SK-N-SH (cell line): Measurements from ENCODE around the gene GLRA3. TPM values are rescaled to one million over a fixed set of nuclear protein-coding genes. Genes with fewer than 3 reads are reported as not detected.

Experiments
- CTCF ChIA-PET: fragments of 300-600, 350-600 bp; formaldehyde crosslinking; extraction: SDS; loops from one replicate; lab custom pipeline; 2021; lab: Yijun Ruan, JAX
- POLR2A ChIA-PET: fragments of 350-600 bp; sonication (Branson Sonifier 250); formaldehyde crosslinking; extraction: SDS; loops from one replicate; lab custom pipeline; 2020; ENCODE audit warnings: antibody characterized with exemption, inconsistent platforms; lab: Yijun Ruan, JAX
- DNase-seq: peaks from one replicate; pipeline ENCODE4 v3.0.0; 2012
- H2AFZ ChIP-seq: fragments of 200-600 bp; sonication (generic); 2 replicates; pipeline ENCODE4 v1.8.1; 2016; ENCODE audit warnings: antibody characterized with exemption, mild to moderate bottlenecking, low read depth
- H3F3A ChIP-seq: fragments of 200-600 bp; sonication (generic); replicated peaks from 2 replicates; pipeline ENCODE3; 2016; ENCODE audit warnings: antibody characterized with exemption, mild to moderate bottlenecking; ENCODE audit not compliant: insufficient read depth
- H3K27ac ChIP-seq, 2 experiments: fragments of 200-500 bp in 1 of 2; fragments of 200-600 bp in 1 of 2; sonication (Bioruptor generic) in 1 of 2; sonication (generic), shearing (Covaris generic) in 1 of 2; 2 replicates each; pipeline versions ENCODE4 v1.5.1 to v1.6.1; 2014 to 2016; ENCODE audit warnings: low read depth in 2 of 2, inconsistent platforms in 1 of 2, low read length in 1 of 2, mild to moderate bottlenecking in 1 of 2, mixed read lengths in 1 of 2
- H3K27me3 ChIP-seq: fragments of 200-600 bp; sonication (generic), shearing (Covaris generic); 2 replicates; pipeline ENCODE4 v1.6.1; 2016; ENCODE audit warnings: mixed run types; ENCODE audit not compliant: insufficient read depth
- H3K36me3 ChIP-seq, 2 experiments: fragments of 200-500 bp in 1 of 2; fragments of 200-600 bp in 1 of 2; sonication (Bioruptor generic) in 1 of 2; sonication (generic) in 1 of 2; replicated peaks in 1 of 2; 2 replicates each; pipeline versions ENCODE3 to v1.5.1; 2014 to 2016; ENCODE audit warnings: low read length in 1 of 2, mild to moderate bottlenecking in 1 of 2; ENCODE audit not compliant: insufficient read depth in 2 of 2, control insufficient read depth in 1 of 2
- H3K4me1 ChIP-seq, 2 experiments: fragments of 200-500 bp in 1 of 2; fragments of 200-600 bp in 1 of 2; sonication (Bioruptor generic) in 1 of 2; sonication (generic), shearing (Covaris generic) in 1 of 2; 2 replicates each; pipeline versions ENCODE4 v1.5.1 to v1.6.1; 2014 to 2016; ENCODE audit warnings: low read depth in 1 of 2, low read length in 1 of 2, mixed run types in 1 of 2; ENCODE audit not compliant: insufficient read depth in 2 of 2, control insufficient read depth in 1 of 2
- H3K4me2 ChIP-seq: fragments of 200-600 bp; sonication (generic), shearing (Covaris generic); 2 replicates; pipeline ENCODE4 v1.6.1; 2017; ENCODE audit warnings: mixed run types
- H3K4me3 ChIP-seq, 2 experiments: fragments of 200-500 bp in 1 of 2; fragments of 200-600 bp in 1 of 2; sonication (Bioruptor generic) in 1 of 2; sonication (generic), shearing (Covaris generic) in 1 of 2; 2 replicates each; pipeline versions ENCODE4 v1.5.1 to v1.8.1; 2014 to 2016; ENCODE audit warnings: low read depth in 2 of 2, inconsistent platforms in 1 of 2, low read length in 1 of 2, mild to moderate bottlenecking in 1 of 2, mixed read lengths in 1 of 2, moderate library complexity in 1 of 2
- H3K79me2 ChIP-seq: fragments of 200-600 bp; sonication (generic); 2 replicates; pipeline ENCODE4 v1.8.1; 2017; ENCODE audit warnings: mild to moderate bottlenecking; ENCODE audit not compliant: insufficient read depth
- H3K9ac ChIP-seq: fragments of 200-600 bp; sonication (generic); 2 replicates; pipeline ENCODE4 v1.6.1; 2017; ENCODE audit warnings: mixed run types
- H3K9me2 ChIP-seq: fragments of 200-600 bp; sonication (generic); 2 replicates; pipeline ENCODE4 v1.6.1; 2017; ENCODE audit warnings: mixed run types
- H3K9me3 ChIP-seq: fragments of 200-600 bp; sonication (generic); 2 replicates; pipeline ENCODE4 v1.6.1; 2017; ENCODE audit warnings: mixed run types, mild to moderate bottlenecking, moderate library complexity
- H4K20me1 ChIP-seq: fragments of 200-600 bp; sonication (generic); 2 replicates; pipeline ENCODE4 v1.6.1; 2017; ENCODE audit warnings: mild to moderate bottlenecking, mixed run types; ENCODE audit not compliant: insufficient read depth
- EP300 ChIP-seq, 2 experiments: IDR thresholded peaks; 2 replicates each; pipeline versions ENCODE4 v1.4.0 to v1.6.1; 2012; ENCODE audit warnings: borderline replicate concordance in 1 of 2, low read depth in 1 of 2, low read length in 1 of 2
- EZH2phosphoT487 ChIP-seq: fragments of 200-600 bp; sonication (generic); IDR thresholded peaks from 2 replicates; pipeline ENCODE4 v1.6.1; 2017; ENCODE audit warnings: low read depth, mixed run types, mild to moderate bottlenecking, antibody characterized with exemption, moderate library complexity, borderline replicate concordance
- FOSL2 ChIP-seq: IDR thresholded peaks from 2 replicates; pipeline ENCODE4 v1.4.0; 2012; ENCODE audit warnings: low read depth, mild to moderate bottlenecking, moderate library complexity, borderline replicate concordance
- FOXJ3 ChIP-seq: sonication (generic); formaldehyde crosslinking; IDR thresholded peaks from 2 replicates; pipeline ENCODE4 v1.5.1; 2020; ENCODE audit warnings: mild to moderate bottlenecking, missing genetic modification reagents
- FOXM1 ChIP-seq: IDR thresholded peaks from 2 replicates; pipeline ENCODE4 v1.4.0; 2012; ENCODE audit warnings: low read depth, mild to moderate bottlenecking
- GABPA ChIP-seq: IDR thresholded peaks from 2 replicates; pipeline ENCODE4 v1.4.0; 2012; ENCODE audit warnings: low read depth, mild to moderate bottlenecking
- IRF3 ChIP-seq: fragments of 150-350 bp; IDR thresholded peaks from 2 replicates; pipeline ENCODE4 v1.6.1; 2016; ENCODE audit warnings: mild to moderate bottlenecking, low read depth, low read length
- JUND ChIP-seq: IDR thresholded peaks from 2 replicates; pipeline ENCODE4 v1.4.0; 2012
- NFIC ChIP-seq: IDR thresholded peaks from 2 replicates; pipeline ENCODE4 v1.4.0; 2012; ENCODE audit warnings: borderline replicate concordance
- NRF1 ChIP-seq: IDR thresholded peaks from 2 replicates; pipeline ENCODE4 v1.6.1; 2012; ENCODE audit warnings: low read depth, mild to moderate bottlenecking, low read length
- POLR2AphosphoS5 ChIP-seq: IDR thresholded peaks from 2 replicates; pipeline ENCODE4 v1.6.1; 2012; ENCODE audit warnings: low read depth, low read length
- RAD21 ChIP-seq: IDR thresholded peaks from 2 replicates; pipeline ENCODE4 v1.6.1; 2012; ENCODE audit warnings: mild to moderate bottlenecking, low read length
- RCOR1 ChIP-seq: fragments of 150-350 bp; IDR thresholded peaks from 2 replicates; pipeline ENCODE4 v1.6.1; 2017; ENCODE audit warnings: antibody characterized with exemption, low read length
- REST ChIP-seq: IDR thresholded peaks from 2 replicates; pipeline ENCODE4 v1.6.1; 2012; ENCODE audit warnings: mild to moderate bottlenecking, low read depth, low read length, moderate library complexity
- RFX5 ChIP-seq: IDR thresholded peaks from 2 replicates; pipeline ENCODE4 v1.6.1; 2012; ENCODE audit warnings: mild to moderate bottlenecking, improper control_type of control experiment, low read length
- YY1 ChIP-seq: IDR thresholded peaks from 2 replicates; pipeline ENCODE4 v1.4.0; 2012; ENCODE audit warnings: low read depth, mild to moderate bottlenecking
- WGBS: methylation state at CpG from one replicate; pipeline ENCODE4 v1.1.6; 2017; ENCODE audit warnings: low lambda C conversion rate; 5-methylcytosine and 5-hydroxymethylcytosine counted together
- polyA plus RNA-seq, 3 experiments: library from polyadenylated mRNA; depleted of rRNA; stranded (reverse); fragments of >200 nt; gene quantifications; 2 replicates each; pipeline ENCODE4 v1.2.3, GENCODE V29; 2012

Gene GLRA3
- polyA plus RNA-seq, 1 of the 3 experiments (the other 2 are of a cell fraction) = not detected

- no peak for DNase-seq
- POLR2A ChIA-PET = no interaction called here
- H3K9me3 ChIP-seq = no peaks in the 10 kb centered on the region
- TF ChIP-seq EZH2phosphoT487 (no peak), NRF1 (no peak), RFX5 (no peak), GABPA (no peak), REST (no peak), EP300 (IDR thresholded peaks at IDR 0.05; ENCODE audit: borderline replicate concordance in 1 of 2, low read depth in 1 of 2, low read length in 1 of 2) (no peak), FOSL2 (no peak), RAD21 (no peak), RCOR1 (no peak), JUND (no peak), YY1 (no peak)
- TF ChIP-seq, all 33 proteins: peak for 0
- CTCF ChIA-PET = no interaction called here
- H3K9ac ChIP-seq = no peak overlapping the region
- H3F3A ChIP-seq = no peaks in the 10 kb centered on the region
- no peak overlapping the region for H3K27ac ChIP-seq
- no peaks in the 10 kb centered on the region; a peak in 1 of 4 replicates for H3K4me1 ChIP-seq
- H3K27me3 ChIP-seq = no peaks in the 10 kb centered on the region
- H3K4me3 ChIP-seq = no peak overlapping the region
- H4K20me1 ChIP-seq = no peaks in the 10 kb centered on the region
- no peak overlapping the region for H3K4me2 ChIP-seq
- no peaks in the 10 kb centered on the region for H3K9me2 ChIP-seq
- H3K79me2 ChIP-seq = no peaks in the 10 kb centered on the region
- no peaks in the 10 kb centered on the region for H3K36me3 ChIP-seq
- WGBS = 21% methylated on average over 3 of the region's 3 CpGs
- H2AFZ ChIP-seq = no peak overlapping the region
Measured at GRCh38 chr4:174856926-174857800, 28.1 kb upstream of the GLRA3 start.

GRCh38 chr4:174855050-174855449 is 26.0 kb upstream of the GLRA3 start:
- Histone ChIP-seq H3K27ac (no peak overlapping the region), H3K36me3 (no peaks in the 10 kb centered on the region), H3K79me2 (no peaks in the 10 kb centered on the region), H3K9me2 (no peaks in the 10 kb centered on the region), H3K4me1 (no peaks in the 10 kb centered on the region; a peak in 1 of 4 replicates), H3K4me3 (no peak overlapping the region), H3K9ac (no peak overlapping the region), H3K27me3 (no peaks in the 10 kb centered on the region), H3K9me3 (no peaks in the 10 kb centered on the region), H3F3A (no peaks in the 10 kb centered on the region), H3K4me2 (no peak overlapping the region), H2AFZ (no peak overlapping the region), H4K20me1 (no peaks in the 10 kb centered on the region)
- TF ChIP-seq POLR2AphosphoS5 = no peak
- no peak for TF ChIP-seq NFIC
- no peak for TF ChIP-seq IRF3
- no peak for TF ChIP-seq FOXM1
- no peak for TF ChIP-seq FOXJ3 (CRISPR knock-in tag)
- WGBS = 25% methylated on average over 4 of the region's 4 CpGs
- no peak for DNase-seq
- ChIA-PET POLR2A (no interaction called here), CTCF (interaction anchor here (0.6 kb wide), 1 partner anchor 539 kb away, joined by 3 read pairs; no protein-coding TSS in a partner anchor)
